ENCODE results near the gene C17orf67. TPM values are rescaled to one million over a fixed set of nuclear protein-coding genes. Genes with fewer than 3 reads are reported as not detected.
"Not testable (repeated sequence)": the region's sequence is repeated elsewhere in the genome, so short reads cannot be mapped to it uniquely, and the experiment has no call there.

The C17orf67 gene
- total RNA-seq, 2 donors from 2014 or later, result 4.0 to 4.5 TPM

GRCh38 chr17:56773124-56773523 lies 60.6 kb downstream of the C17orf67 start:
- ATAC-seq (replicated peaks in 1 of 2) (no peak), DNase-seq (no peak)
- H3K27ac Mint-ChIP-seq, result no peak overlapping the region
- no peak overlapping the region for H3K4me3 Mint-ChIP-seq
- no peaks in the 10 kb centered on the region for H3K27me3 Mint-ChIP-seq (ENCODE audit: low read depth)
- no peaks in the 10 kb centered on the region for H3K9me3 Mint-ChIP-seq
- H3K36me3 Mint-ChIP-seq (ENCODE audit: insufficient read depth in 2 of 2), result no peaks in the 10 kb centered on the region
- H3K4me1 Mint-ChIP-seq (ENCODE audit: low read depth), result no peaks in the 10 kb centered on the region

GRCh38 chr17:56772442-56772841 lies 61.3 kb downstream of the C17orf67 start:
- Mint-ChIP-seq H3K27ac (no peak overlapping the region), H3K4me1 (ENCODE audit: low read depth) (no peaks in the 10 kb centered on the region), H3K9me3 (no peaks in the 10 kb centered on the region), H3K36me3 (ENCODE audit: insufficient read depth in 2 of 2) (no peaks in the 10 kb centered on the region), H3K4me3 (no peak overlapping the region), H3K27me3 (ENCODE audit: low read depth) (no peaks in the 10 kb centered on the region)
- ATAC-seq (replicated peaks in 1 of 2) (no peak), DNase-seq (no peak)

DNA sequence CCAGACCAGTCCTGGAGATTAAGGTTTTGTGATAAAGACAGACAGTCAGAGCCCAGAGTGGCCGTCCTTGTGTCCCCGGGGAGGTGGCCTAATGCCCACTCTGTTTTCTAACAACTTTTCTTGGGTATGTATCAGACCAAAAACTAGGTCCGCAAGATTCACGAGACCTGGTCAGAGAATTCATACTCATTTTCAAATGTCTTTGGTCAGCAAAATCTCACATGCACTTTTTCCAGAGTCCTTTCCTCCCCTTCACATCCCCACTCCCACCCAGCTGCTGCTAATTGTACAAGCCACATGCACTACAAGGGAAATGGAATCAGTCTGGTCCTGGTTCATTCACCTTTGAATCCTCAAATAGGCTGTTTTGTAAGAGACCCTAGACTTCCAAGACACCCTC lies 61.7 kb downstream of the C17orf67 start:
- H3K27ac Mint-ChIP-seq, result no peak overlapping the region
- no peaks in the 10 kb centered on the region for H3K36me3 Mint-ChIP-seq (ENCODE audit: insufficient read depth in 2 of 2)
- H3K9me3 Mint-ChIP-seq, result no peaks in the 10 kb centered on the region
- ATAC-seq (replicated peaks in 1 of 2), result no peak
- H3K4me1 Mint-ChIP-seq (ENCODE audit: low read depth), result no peaks in the 10 kb centered on the region
- DNase-seq, result no peak
- H3K27me3 Mint-ChIP-seq (ENCODE audit: low read depth), result no peaks in the 10 kb centered on the region
- H3K4me3 Mint-ChIP-seq, result no peak overlapping the region

GRCh38 chr17:56771563-56771962 lies 62.2 kb downstream of the C17orf67 start:
- ATAC-seq (replicated peaks in 1 of 2), result no peak
- Mint-ChIP-seq H3K9me3 (no peaks in the 10 kb centered on the region), H3K27me3 (ENCODE audit: low read depth) (no peaks in the 10 kb centered on the region), H3K36me3 (ENCODE audit: insufficient read depth in 2 of 2) (no peaks in the 10 kb centered on the region), H3K4me1 (ENCODE audit: low read depth) (no peaks in the 10 kb centered on the region), H3K4me3 (no peak overlapping the region), H3K27ac (no peak overlapping the region)
- no peak for DNase-seq

DNA sequence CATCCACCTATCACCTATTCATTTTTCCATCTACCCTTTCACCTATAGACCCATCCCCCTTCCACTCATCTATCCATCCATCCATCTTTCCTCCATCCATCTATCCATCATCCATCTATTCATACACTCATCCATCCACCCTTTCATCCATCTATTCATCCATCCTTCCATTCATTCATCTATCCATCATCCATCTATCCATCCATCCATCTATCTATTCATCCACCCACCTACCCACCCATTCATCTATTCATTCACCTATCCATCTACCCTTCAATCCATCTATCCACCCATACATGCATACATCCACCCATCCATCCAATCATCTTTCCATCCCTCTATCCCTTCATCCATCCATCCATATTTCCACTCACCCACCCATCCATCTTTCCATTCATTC lies 63.3 kb downstream of the C17orf67 start:
- no peaks in the 10 kb centered on the region for H3K4me1 Mint-ChIP-seq (ENCODE audit: low read depth)
- no peak for ATAC-seq (replicated peaks in 1 of 2)
- H3K27ac Mint-ChIP-seq, result no peak overlapping the region
- no peaks in the 10 kb centered on the region for H3K36me3 Mint-ChIP-seq (ENCODE audit: insufficient read depth in 2 of 2)
- H3K4me3 Mint-ChIP-seq, result no peak overlapping the region
- DNase-seq, result no peak
- no peaks in the 10 kb centered on the region for H3K9me3 Mint-ChIP-seq
- no peaks in the 10 kb centered on the region for H3K27me3 Mint-ChIP-seq (ENCODE audit: low read depth)

DNA sequence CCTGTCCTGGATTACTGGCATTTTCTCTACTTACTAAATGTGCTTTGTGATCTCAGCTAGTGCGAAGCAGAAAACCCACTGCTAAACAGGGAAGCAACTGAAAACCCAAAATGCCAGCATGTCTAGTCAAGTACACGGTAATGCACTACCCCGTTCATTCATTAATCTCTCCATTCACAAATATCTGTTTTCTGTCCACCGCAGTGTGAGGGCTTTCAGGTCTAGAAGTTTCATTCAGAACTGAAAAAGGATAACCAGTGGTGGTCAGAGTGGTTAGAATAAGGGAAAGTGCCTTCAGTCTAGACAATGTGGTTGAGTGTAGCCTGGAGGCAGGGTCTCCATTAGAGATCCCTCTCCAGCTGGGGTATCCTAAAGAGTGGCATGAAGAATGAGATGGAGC lies 68.3 kb downstream of the C17orf67 start:
- no peaks in the 10 kb centered on the region for H3K36me3 Mint-ChIP-seq (ENCODE audit: insufficient read depth in 2 of 2)
- H3K4me3 Mint-ChIP-seq, result no peak overlapping the region
- no peak overlapping the region for H3K27ac Mint-ChIP-seq
- DNase-seq (no peak), ATAC-seq (replicated peaks in 1 of 2) (no peak)
- H3K27me3 Mint-ChIP-seq (ENCODE audit: low read depth), result no peaks in the 10 kb centered on the region
- H3K9me3 Mint-ChIP-seq, result no peaks in the 10 kb centered on the region
- peaks cover 21% of the 10 kb centered on the region for H3K4me1 Mint-ChIP-seq (ENCODE audit: low read depth)

DNA sequence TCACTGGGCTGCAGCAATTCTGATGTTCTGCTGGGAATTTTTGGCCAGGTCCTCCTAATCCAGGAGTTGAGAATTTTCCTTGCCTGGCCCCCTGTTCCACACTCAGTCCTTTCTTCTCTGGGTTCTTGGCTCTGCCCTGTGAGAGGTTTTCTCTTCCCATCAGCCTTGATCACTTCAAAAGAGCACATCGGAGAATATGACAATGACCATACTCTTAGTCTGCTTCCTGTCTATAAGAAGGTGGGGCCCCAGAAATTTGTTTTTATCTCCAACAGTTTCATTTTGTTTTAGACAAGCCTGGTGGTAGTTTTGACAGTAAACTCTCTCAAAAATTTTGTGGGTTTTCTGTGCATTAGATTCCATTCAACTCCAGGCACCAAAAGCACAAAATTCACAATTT lies 70.7 kb downstream of the C17orf67 start:
- no peaks in the 10 kb centered on the region for H3K27me3 Mint-ChIP-seq (ENCODE audit: low read depth)
- H3K4me1 Mint-ChIP-seq (ENCODE audit: low read depth), result peaks cover 21% of the 10 kb centered on the region
- DNase-seq (peak; percentile 5 to 8), ATAC-seq (replicated peaks in 1 of 2) (peak; percentile 78 to 79)
- H3K9me3 Mint-ChIP-seq, result no peaks in the 10 kb centered on the region
- peak overlapping the region; percentile 16 to 54 for H3K4me3 Mint-ChIP-seq
- peak overlapping the region; percentile 21 for H3K27ac Mint-ChIP-seq
- no peaks in the 10 kb centered on the region for H3K36me3 Mint-ChIP-seq (ENCODE audit: insufficient read depth in 2 of 2)

GRCh38 chr17:56762144-56762543 lies 71.6 kb downstream of the C17orf67 start:
- ATAC-seq (replicated peaks in 1 of 2), result no peak

DNA sequence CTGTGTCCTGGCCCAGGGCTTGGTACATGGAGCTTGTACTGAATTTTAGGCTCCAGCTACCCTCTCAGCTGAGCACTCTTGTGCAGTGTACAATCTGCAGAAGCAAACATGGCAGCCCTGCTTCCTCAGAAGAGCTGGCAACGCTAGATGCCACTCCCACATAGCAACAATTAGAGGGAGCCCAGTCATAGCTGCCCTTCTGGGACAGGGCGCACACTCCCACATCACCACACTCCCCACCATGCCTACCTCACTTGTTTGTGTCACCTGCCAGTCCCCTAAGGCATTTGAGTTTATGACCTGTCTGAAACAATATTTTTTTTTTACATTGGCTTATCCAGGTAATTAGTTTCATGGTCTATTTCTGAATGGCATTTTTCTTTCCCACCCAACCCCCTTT lies 72.3 kb downstream of the C17orf67 start:
- H3K36me3 Mint-ChIP-seq (ENCODE audit: insufficient read depth in 2 of 2), result no peaks in the 10 kb centered on the region
- H3K27ac Mint-ChIP-seq, result no peak overlapping the region
- ATAC-seq (replicated peaks in 1 of 2) (peak; percentile 77 to 85), DNase-seq (peak in 1 of 2 donors; percentile 38)
- no peaks in the 10 kb centered on the region for H3K9me3 Mint-ChIP-seq
- H3K27me3 Mint-ChIP-seq (ENCODE audit: low read depth), result no peaks in the 10 kb centered on the region
- H3K4me1 Mint-ChIP-seq (ENCODE audit: low read depth), result peaks cover 26% of the 10 kb centered on the region
- H3K4me3 Mint-ChIP-seq, result no peak overlapping the region

More at GRCh38 chr17:56762144-56762543, 71.6 kb downstream of the C17orf67 start:
- H3K4me3 Mint-ChIP-seq, result peak overlapping the region in 1 of 2 donors; percentile 6
- H3K9me3 Mint-ChIP-seq, result no peaks in the 10 kb centered on the region
- H3K27ac Mint-ChIP-seq, result no peak overlapping the region
- H3K4me1 Mint-ChIP-seq (ENCODE audit: low read depth), result peaks cover 21% of the 10 kb centered on the region
- no peak for DNase-seq
- no peaks in the 10 kb centered on the region for H3K27me3 Mint-ChIP-seq (ENCODE audit: low read depth)
- no peaks in the 10 kb centered on the region for H3K36me3 Mint-ChIP-seq (ENCODE audit: insufficient read depth in 2 of 2)

GRCh38 chr17:56757611-56758010 lies 76.1 kb downstream of the C17orf67 start:
- not testable (repeated sequence) for ATAC-seq (replicated peaks in 1 of 2); H3K27me3 Mint-ChIP-seq (ENCODE audit: low read depth); DNase-seq; H3K9me3 Mint-ChIP-seq; H3K36me3 Mint-ChIP-seq (ENCODE audit: insufficient read depth in 2 of 2); H3K4me3 Mint-ChIP-seq; H3K27ac Mint-ChIP-seq
- peaks cover 28% of the 10 kb centered on the region for H3K4me1 Mint-ChIP-seq (ENCODE audit: low read depth)

- H3K4me3 Mint-ChIP-seq, result no peak overlapping the region
- H3K9me3 Mint-ChIP-seq, result no peaks in the 10 kb centered on the region
- DNase-seq (no peak), ATAC-seq (replicated peaks in 1 of 2) (peak; percentile 35 to 49)
- H3K27ac Mint-ChIP-seq, result no peak overlapping the region
- no peaks in the 10 kb centered on the region for H3K27me3 Mint-ChIP-seq (ENCODE audit: low read depth)
- H3K36me3 Mint-ChIP-seq (ENCODE audit: insufficient read depth in 2 of 2), result no peaks in the 10 kb centered on the region
- peaks cover 23% of the 10 kb centered on the region for H3K4me1 Mint-ChIP-seq (ENCODE audit: low read depth)
These were observed 77.2 kb downstream of the C17orf67 start for GRCh38 chr17:56756536-56756935.

DNA sequence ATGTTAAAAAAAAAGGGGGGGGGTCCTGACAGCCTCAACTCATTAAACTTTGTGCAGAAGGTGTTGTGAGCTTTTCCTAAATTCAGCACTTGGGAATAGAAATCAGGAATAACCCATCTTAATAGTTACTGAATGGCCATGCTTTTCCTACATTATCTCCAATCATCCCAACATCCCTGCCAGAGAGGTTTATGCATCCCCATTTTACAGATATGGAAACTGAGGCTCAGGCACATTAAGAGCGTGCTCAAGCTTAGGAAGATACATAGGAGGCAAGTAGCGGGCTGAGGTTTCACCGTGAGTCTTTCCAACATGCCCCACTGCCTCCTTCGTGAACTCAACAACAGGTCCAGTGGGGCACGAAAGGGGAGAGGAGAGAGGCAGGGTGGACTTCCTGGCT lies 78.4 kb downstream of the C17orf67 start:
- no peaks in the 10 kb centered on the region for H3K9me3 Mint-ChIP-seq
- ATAC-seq (replicated peaks in 1 of 2) (no peak), DNase-seq (no peak)
- no peak overlapping the region for H3K27ac Mint-ChIP-seq
- H3K4me1 Mint-ChIP-seq (ENCODE audit: low read depth), result peaks cover 19% of the 10 kb centered on the region
- H3K36me3 Mint-ChIP-seq (ENCODE audit: insufficient read depth in 2 of 2), result no peaks in the 10 kb centered on the region
- no peaks in the 10 kb centered on the region for H3K27me3 Mint-ChIP-seq (ENCODE audit: low read depth)
- no peak overlapping the region for H3K4me3 Mint-ChIP-seq

GRCh38 chr17:56754523-56755208 lies 79.1 kb downstream of the C17orf67 start:
- no peaks in the 10 kb centered on the region for H3K36me3 Mint-ChIP-seq (ENCODE audit: insufficient read depth in 2 of 2)
- peak overlapping the region in 1 of 2 donors; percentile 25 for H3K4me3 Mint-ChIP-seq

DNA sequence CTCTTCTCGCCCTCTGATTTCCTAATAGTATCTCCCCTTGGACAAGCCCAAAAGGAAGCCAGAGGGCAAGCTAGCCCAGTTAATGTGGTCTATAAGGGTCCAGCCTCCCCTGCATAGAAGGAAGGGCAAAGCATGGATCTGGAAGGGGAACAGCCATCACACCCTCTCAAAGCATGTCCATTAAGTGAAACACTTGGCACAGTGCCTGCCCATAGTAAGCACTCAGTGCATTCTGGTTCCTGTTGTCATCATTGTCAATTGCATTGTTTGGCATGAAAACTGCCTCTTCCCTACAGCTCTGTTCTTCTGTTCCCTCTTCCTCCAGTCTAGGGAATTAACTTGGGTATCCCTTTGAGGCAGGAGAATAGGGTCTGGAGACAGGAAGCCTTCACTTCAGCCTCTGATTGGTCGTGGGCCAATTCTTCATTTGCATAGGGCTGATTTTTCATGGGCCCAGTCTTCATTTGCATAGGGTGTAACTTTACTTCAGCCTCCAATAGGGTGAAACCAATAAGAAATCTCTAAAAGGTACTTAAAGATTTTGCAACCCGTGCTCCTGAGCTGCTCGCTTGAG lies 81.4 kb downstream of the C17orf67 start:
- Mint-ChIP-seq H3K27me3 (ENCODE audit: low read depth) (no peaks in the 10 kb centered on the region), H3K36me3 (ENCODE audit: insufficient read depth in 2 of 2) (no peaks in the 10 kb centered on the region), H3K4me3 (no peak overlapping the region), H3K27ac (no peak overlapping the region), H3K9me3 (peaks cover 0 to 1% of the 10 kb centered on the region in 2 donors), H3K4me1 (ENCODE audit: low read depth) (peaks cover 25% of the 10 kb centered on the region)
- no peak for ATAC-seq (replicated peaks in 1 of 2)
- no peak for DNase-seq

More at GRCh38 chr17:56754523-56755208, 79.1 kb downstream of the C17orf67 start:
- ATAC-seq (replicated peaks in 1 of 2) (peak; percentile 68 to 69), DNase-seq (peak in 1 of 2 donors; percentile 9)
- H3K9me3 Mint-ChIP-seq, result no peaks in the 10 kb centered on the region
- no peak overlapping the region for H3K27ac Mint-ChIP-seq
- peaks cover 24% of the 10 kb centered on the region for H3K4me1 Mint-ChIP-seq (ENCODE audit: low read depth)
- no peaks in the 10 kb centered on the region for H3K27me3 Mint-ChIP-seq (ENCODE audit: low read depth)

All from activated T-cell treated with anti-CD3 and anti-CD28 coated beads, Interleukin-2, amount 50 U/mL, for 72 hours (primary cell).